Right lobe of liver (tissue), 4 donors: ENCODE results near the gene LHFPL2.

Experiments
- POLR2A ChIP-seq: fragments of 450-650 bp; IDR thresholded peaks from one replicate; pipeline ENCODE4 v1.6.1; 2017; ENCODE audit warnings: antibody characterized with exemption, mild to moderate bottlenecking
- TF ChIP-seq, protein P1 (sequence below), 4 donors: fragments of 200-600 bp in 3 of 4; fragments of 450-650 bp in 1 of 4; IDR thresholded peaks; one replicate each; pipeline versions ENCODE4 v1.5.1 to v1.8.0; 2016 to 2022; ENCODE audit warnings: antibody characterized with exemption in 4 of 4, mild to moderate bottlenecking in 2 of 4
- donor health status: DM: no; HTN: no; CAD: no.
- donor health status: DM: no; HTN: no; CAD: no.
- donor health status: DM: no; HTN: yes; CAD: no.

GRCh38 chr5:78634229-78634628, 14.3 kb downstream of the LHFPL2 start:
- TF ChIP-seq, protein P1, sequence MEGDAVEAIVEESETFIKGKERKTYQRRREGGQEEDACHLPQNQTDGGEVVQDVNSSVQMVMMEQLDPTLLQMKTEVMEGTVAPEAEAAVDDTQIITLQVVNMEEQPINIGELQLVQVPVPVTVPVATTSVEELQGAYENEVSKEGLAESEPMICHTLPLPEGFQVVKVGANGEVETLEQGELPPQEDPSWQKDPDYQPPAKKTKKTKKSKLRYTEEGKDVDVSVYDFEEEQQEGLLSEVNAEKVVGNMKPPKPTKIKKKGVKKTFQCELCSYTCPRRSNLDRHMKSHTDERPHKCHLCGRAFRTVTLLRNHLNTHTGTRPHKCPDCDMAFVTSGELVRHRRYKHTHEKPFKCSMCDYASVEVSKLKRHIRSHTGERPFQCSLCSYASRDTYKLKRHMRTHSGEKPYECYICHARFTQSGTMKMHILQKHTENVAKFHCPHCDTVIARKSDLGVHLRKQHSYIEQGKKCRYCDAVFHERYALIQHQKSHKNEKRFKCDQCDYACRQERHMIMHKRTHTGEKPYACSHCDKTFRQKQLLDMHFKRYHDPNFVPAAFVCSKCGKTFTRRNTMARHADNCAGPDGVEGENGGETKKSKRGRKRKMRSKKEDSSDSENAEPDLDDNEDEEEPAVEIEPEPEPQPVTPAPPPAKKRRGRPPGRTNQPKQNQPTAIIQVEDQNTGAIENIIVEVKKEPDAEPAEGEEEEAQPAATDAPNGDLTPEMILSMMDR (IDR thresholded peaks at IDR 0.05): no peak
- TF ChIP-seq POLR2A: no peak
